Glutamatergic neuron (in vitro differentiated cells): ENCODE data around the gene SOAT1. TPM values are rescaled to one million over a fixed set of nuclear protein-coding genes. Genes with fewer than 3 reads are reported as not detected.
"Not testable (repeated sequence)": the region's sequence is repeated elsewhere in the genome, so short reads cannot be mapped to it uniquely, and the experiment has no call there.

Experiments
- DNase-seq: peaks from one replicate; pipeline ENCODE4 v3.0.0; 2022
- H3K27ac Mint-ChIP-seq: one replicate; pipeline ENCODE4 v1.8.0; 2020; ENCODE audit warnings: mild to moderate bottlenecking, mixed read lengths, inconsistent platforms; ENCODE audit not compliant: unreplicated experiment
- H3K27me3 Mint-ChIP-seq: one replicate; pipeline ENCODE4 v1.8.0; 2020; ENCODE audit warnings: mild to moderate bottlenecking, moderate library complexity, mixed read lengths, inconsistent platforms; ENCODE audit not compliant: unreplicated experiment
- H3K36me3 Mint-ChIP-seq: one replicate; pipeline ENCODE4 v1.8.0; 2020; ENCODE audit warnings: mild to moderate bottlenecking, mixed read lengths, inconsistent platforms; ENCODE audit not compliant: unreplicated experiment
- H3K4me1 Mint-ChIP-seq: one replicate; pipeline ENCODE4 v1.8.0; 2020; ENCODE audit warnings: mild to moderate bottlenecking, low read depth, mixed read lengths, inconsistent platforms; ENCODE audit not compliant: unreplicated experiment
- H3K4me3 Mint-ChIP-seq: one replicate; pipeline ENCODE4 v1.8.0; 2020; ENCODE audit warnings: mild to moderate bottlenecking, mixed read lengths, inconsistent platforms; ENCODE audit not compliant: unreplicated experiment
- H3K9me3 Mint-ChIP-seq: one replicate; pipeline ENCODE4 v1.8.0; 2020; ENCODE audit warnings: mild to moderate bottlenecking, moderate library complexity, mixed read lengths, inconsistent platforms; ENCODE audit not compliant: unreplicated experiment
- CTCF ChIP-seq: fragments of 200-600 bp; sonication (generic); IDR thresholded peaks from one replicate; pipeline ENCODE4 v1.5.0; 2021; ENCODE audit not compliant: partially characterized antibody, unreplicated experiment
- total RNA-seq: library from RNA; stranded (reverse); fragmentation: NEBNext Ultra II Directional; extraction: Animal tissue kit (Norgen Biotek cat#: 25700); gene quantifications from one replicate; pipeline ENCODE4 v1.2.1, GENCODE V29; 2021; ENCODE audit not compliant: unreplicated experiment

SOAT1 gene
- total RNA-seq, 1 donor from 2014 or later: 5.9 TPM

- DNase-seq: no peak
- TF ChIP-seq CTCF: no peak
- no peaks in the 10 kb centered on the region for H3K9me3 Mint-ChIP-seq
- no peaks in the 10 kb centered on the region for H3K27me3 Mint-ChIP-seq
- no peak overlapping the region for H3K27ac Mint-ChIP-seq
- H3K4me3 Mint-ChIP-seq: no peak overlapping the region
- no peaks in the 10 kb centered on the region for H3K36me3 Mint-ChIP-seq
- H3K4me1 Mint-ChIP-seq: no peaks in the 10 kb centered on the region
Measured at GRCh38 chr1:179380299-179380698, 86.7 kb downstream of the SOAT1 start.

GRCh38 chr1:179384027-179384426 is 90.4 kb downstream of the SOAT1 start:
- H3K27me3 Mint-ChIP-seq: no peaks in the 10 kb centered on the region
- H3K36me3 Mint-ChIP-seq: no peaks in the 10 kb centered on the region
- no peak overlapping the region for H3K27ac Mint-ChIP-seq

GRCh38 chr1:179385510-179385909 is 91.9 kb downstream of the SOAT1 start:
- DNase-seq: no peak

More at GRCh38 chr1:179384027-179384426, 90.4 kb downstream of the SOAT1 start:
- no peak for TF ChIP-seq CTCF
- no peak for DNase-seq
- no peaks in the 10 kb centered on the region for H3K4me1 Mint-ChIP-seq
- no peak overlapping the region for H3K4me3 Mint-ChIP-seq
- H3K9me3 Mint-ChIP-seq: peaks cover 1% of the 10 kb centered on the region

GRCh38 chr1:179393721-179394120 is 100.1 kb downstream of the SOAT1 start:
- Mint-ChIP-seq H3K4me3 (no peak overlapping the region), H3K27me3 (no peaks in the 10 kb centered on the region), H3K4me1 (no peaks in the 10 kb centered on the region), H3K27ac (no peak overlapping the region), H3K9me3 (peaks cover 3% of the 10 kb centered on the region), H3K36me3 (peaks cover 12% of the 10 kb centered on the region)
- DNase-seq: no peak
- no peak for TF ChIP-seq CTCF

More at GRCh38 chr1:179385510-179385909, 91.9 kb downstream of the SOAT1 start:
- H3K4me3 Mint-ChIP-seq: no peak overlapping the region
- H3K27ac Mint-ChIP-seq: no peak overlapping the region
- no peak for TF ChIP-seq CTCF
- no peaks in the 10 kb centered on the region for H3K36me3 Mint-ChIP-seq
- H3K9me3 Mint-ChIP-seq: peaks cover 1% of the 10 kb centered on the region
- H3K27me3 Mint-ChIP-seq: no peaks in the 10 kb centered on the region
- no peaks in the 10 kb centered on the region for H3K4me1 Mint-ChIP-seq

- not testable (repeated sequence) for DNase-seq, H3K27ac Mint-ChIP-seq, H3K27me3 Mint-ChIP-seq, H3K9me3 Mint-ChIP-seq, H3K36me3 Mint-ChIP-seq, H3K4me1 Mint-ChIP-seq, H3K4me3 Mint-ChIP-seq
Measured at GRCh38 chr1:179399399-179399798, 105.8 kb downstream of the SOAT1 start.

Other genes with a start within 250 kb of the SOAT1 start
- gene TOR3A, start 211.7 kb upstream of the SOAT1 start, total RNA-seq: 8.2 TPM
- 24.7 TPM for gene ABL2, start 64.1 kb upstream of the SOAT1 start, total RNA-seq
- not detected for gene AXDND1, start 72.2 kb downstream of the SOAT1 start, total RNA-seq